ENCODE results near the gene TPRN.

TPRN gene

GRCh38 chr9:137225699-137226331, 25.3 kb upstream of the TPRN start:
- DNase-seq (ENCODE audit: low spot score): no peak

GRCh38 chr9:137224830-137225694, 24.5 kb upstream of the TPRN start, which contains the start of gene CYSRT1:
TSS of gene CYSRT1 (plus strand) at chr9:137225174. CDS start at chr9:137225622, 448 bp downstream.
- no peak for DNase-seq (ENCODE audit: low spot score)

GRCh38 chr9:137223078-137223970, 22.8 kb upstream of the TPRN start:
- DNase-seq (ENCODE audit: low spot score): peak; percentile 99

- no peak for DNase-seq (ENCODE audit: low spot score)
These were observed 21.9 kb upstream of the TPRN start, which contains the start of gene RNF208 for GRCh38 chr9:137222190-137223077. TSS of gene RNF208 (minus strand) at chr9:137222240. CDS start at chr9:137221212, 1,028 bp downstream.

- DNase-seq (ENCODE audit: low spot score): no peak
These were observed 21.1 kb upstream of the TPRN start for GRCh38 chr9:137221506-137222111.

- DNase-seq (ENCODE audit: low spot score): no peak
These were observed 20.6 kb upstream of the TPRN start for GRCh38 chr9:137221095-137221505.

GRCh38 chr9:137220317-137221094, 20.0 kb upstream of the TPRN start:
- no peak for DNase-seq (ENCODE audit: low spot score)

GRCh38 chr9:137219757-137220316, 19.3 kb upstream of the TPRN start:
- no peak for DNase-seq (ENCODE audit: low spot score)

GRCh38 chr9:137218754-137219271, 18.3 kb upstream of the TPRN start:
- no peak for DNase-seq (ENCODE audit: low spot score)

- DNase-seq (ENCODE audit: low spot score): no peak
These were observed 17.7 kb upstream of the TPRN start for GRCh38 chr9:137218212-137218753.

- DNase-seq (ENCODE audit: low spot score): no peak
These were observed 17.0 kb upstream of the TPRN start for GRCh38 chr9:137217276-137218211.

GRCh38 chr9:137216188-137216965, 15.8 kb upstream of the TPRN start:
- DNase-seq (ENCODE audit: low spot score): no peak

- no peak for DNase-seq (ENCODE audit: low spot score)
These were observed 14.8 kb upstream of the TPRN start for GRCh38 chr9:137215196-137215986.

GRCh38 chr9:137214620-137215019, 14.1 kb upstream of the TPRN start:
- no peak for DNase-seq (ENCODE audit: low spot score)

GRCh38 chr9:137213160-137214060, 12.9 kb upstream of the TPRN start:
- no peak for DNase-seq (ENCODE audit: low spot score)
